Measurements from ENCODE around the gene TRIO. TPM values are rescaled to one million over a fixed set of nuclear protein-coding genes. Genes with fewer than 3 reads are reported as not detected.

Gene TRIO
- total RNA-seq, 1 donor, result 211 TPM

DNA sequence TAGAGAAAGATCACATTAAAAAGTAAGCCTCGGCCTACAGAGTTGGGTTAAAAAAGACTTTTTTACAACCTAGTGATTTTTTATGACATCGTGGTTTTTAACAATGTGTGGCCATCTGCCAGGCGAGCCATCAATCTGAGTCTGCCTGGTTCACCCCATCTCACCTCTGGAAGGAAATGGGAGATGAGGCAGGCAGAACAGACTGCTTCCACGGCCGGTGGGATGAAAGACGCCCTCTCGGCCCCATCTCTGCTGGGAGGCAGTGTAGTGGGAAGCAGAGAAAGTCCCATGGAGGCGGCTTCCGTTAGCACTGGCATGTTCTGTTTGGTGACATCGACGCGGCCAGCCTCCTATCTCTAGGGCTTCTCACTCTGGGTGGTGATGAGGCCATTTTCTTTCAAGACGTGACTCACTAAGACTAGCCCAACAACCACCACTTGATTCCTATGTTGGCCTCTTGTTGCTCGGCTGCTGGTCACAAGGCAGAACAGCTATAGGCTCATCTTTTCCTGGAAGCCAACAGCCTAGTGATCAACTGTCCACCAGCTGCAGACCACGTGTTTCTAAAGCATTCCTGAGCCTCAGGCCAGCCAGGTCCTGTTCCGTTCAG lies 306.0 kb downstream of the TRIO start:
- peak overlapping the region; percentile 25 for H3K4me3 ChIP-seq (ENCODE audit: low read depth, low read length)
- no peak for TF ChIP-seq CTCF (IDR thresholded peaks at IDR 0.05; ENCODE audit: insufficient read depth, low read length)
- DNase-seq (ENCODE audit: low read depth), result peak; percentile 95

DNA sequence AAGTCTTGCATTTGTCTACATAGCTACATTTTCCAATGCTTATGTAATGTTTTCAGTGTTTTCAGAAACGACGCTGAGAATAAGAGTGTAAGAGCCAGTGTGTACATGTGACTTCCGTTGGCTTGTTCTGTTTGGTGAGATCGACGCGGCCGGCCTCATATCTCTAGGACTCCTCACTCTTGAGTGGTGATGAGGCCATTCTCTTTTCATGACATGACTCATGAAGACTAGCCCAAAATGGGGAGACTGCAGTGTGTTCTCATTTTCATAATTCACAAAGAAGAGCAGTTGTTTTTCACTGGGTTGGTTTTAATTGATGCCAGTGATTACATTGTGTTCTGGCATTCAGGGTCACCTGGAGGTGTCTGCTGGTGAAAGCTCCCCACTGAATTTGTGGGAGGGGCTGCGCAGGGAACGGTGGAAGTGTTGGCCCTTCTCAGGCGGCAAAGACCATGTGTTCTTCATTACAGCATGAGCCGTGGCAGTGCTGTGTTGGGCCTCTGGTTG lies 306.9 kb downstream of the TRIO start:
- no peak for TF ChIP-seq CTCF (IDR thresholded peaks at IDR 0.05; ENCODE audit: insufficient read depth, low read length)
- H3K4me3 ChIP-seq (ENCODE audit: low read depth, low read length), result peak overlapping the region; percentile 18

DNA sequence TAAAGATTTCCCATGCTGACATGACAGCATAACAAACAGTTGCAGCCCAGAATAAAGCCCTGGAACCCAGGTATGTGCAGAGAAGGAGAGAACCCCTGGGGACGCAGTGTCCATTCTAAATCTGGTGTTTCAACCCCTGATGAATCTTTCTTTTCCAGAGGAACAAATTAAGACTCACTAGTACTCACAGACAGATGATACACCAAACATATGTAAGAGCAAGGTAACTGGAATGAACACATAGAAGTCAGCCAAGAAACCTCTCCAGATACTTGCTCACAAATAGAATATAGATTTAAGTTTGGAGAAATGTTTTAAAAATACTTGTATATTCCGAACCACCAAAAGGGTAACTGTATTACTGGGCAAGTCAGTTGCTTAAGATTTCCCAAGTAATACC lies 307.6 kb downstream of the TRIO start:
- no peak for TF ChIP-seq CTCF (IDR thresholded peaks at IDR 0.05; ENCODE audit: insufficient read depth, low read length)
- H3K4me3 ChIP-seq (ENCODE audit: low read depth, low read length), result no peak overlapping the region
- DNase-seq (ENCODE audit: low read depth), result no peak

More for the DNA sequence above, 306.9 kb downstream of the TRIO start:
- DNase-seq (ENCODE audit: low read depth), result peak; percentile 97

- no peak for TF ChIP-seq CTCF (IDR thresholded peaks at IDR 0.05; ENCODE audit: insufficient read depth, low read length)
- H3K4me3 ChIP-seq (ENCODE audit: low read depth, low read length), result no peak overlapping the region
- DNase-seq (ENCODE audit: low read depth), result no peak
These were observed 308.7 kb downstream of the TRIO start for GRCh38 chr5:14451871-14452270.

DNA sequence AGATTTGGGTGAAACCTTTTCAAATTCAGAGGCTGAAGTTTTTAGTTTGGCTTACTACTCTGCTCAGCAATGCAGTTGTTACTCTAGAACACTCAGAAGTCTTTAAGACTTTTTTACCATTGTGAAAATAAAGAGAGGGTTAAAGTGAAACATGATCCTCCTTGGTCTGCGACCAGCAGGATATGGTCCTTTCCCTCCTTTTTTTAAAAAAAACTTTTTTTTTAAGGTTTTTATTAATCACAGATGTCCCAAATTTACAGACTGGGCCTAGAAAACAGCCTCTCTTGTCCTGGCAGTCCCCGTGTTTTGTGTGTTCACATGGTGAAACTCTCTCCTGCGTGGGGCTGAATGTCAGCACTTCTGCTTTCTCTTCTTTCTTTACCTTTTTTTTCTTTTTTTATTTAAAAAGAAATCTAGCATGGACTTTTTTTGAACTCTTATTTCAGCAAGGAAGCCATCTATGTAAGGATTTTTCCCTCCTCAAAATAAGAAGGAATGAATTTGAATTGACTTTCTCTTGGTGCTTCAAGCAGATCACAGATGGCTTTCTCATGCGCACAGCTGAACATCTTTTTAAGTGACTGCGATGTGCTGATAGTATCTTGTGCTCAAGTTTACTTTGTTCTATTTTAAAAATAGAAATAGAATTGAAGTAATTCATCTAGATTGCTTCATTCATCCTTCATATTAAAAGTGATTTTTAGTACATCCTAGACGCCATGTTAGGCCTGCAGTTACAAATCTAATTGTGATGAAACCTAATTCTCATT lies 309.7 kb downstream of the TRIO start:
- DNase-seq (ENCODE audit: low read depth), result peak; percentile 75
- no peak overlapping the region for H3K4me3 ChIP-seq (ENCODE audit: low read depth, low read length)
- TF ChIP-seq CTCF (IDR thresholded peaks at IDR 0.05; ENCODE audit: insufficient read depth, low read length), result no peak

- DNase-seq (ENCODE audit: low read depth), result peak; percentile 82
- TF ChIP-seq CTCF (IDR thresholded peaks at IDR 0.05; ENCODE audit: insufficient read depth, low read length), result no peak
- H3K4me3 ChIP-seq (ENCODE audit: low read depth, low read length), result no peak overlapping the region
These were observed 310.3 kb downstream of the TRIO start for GRCh38 chr5:14453481-14453880.
